ENCODE data around the gene SAMD8. TPM values are rescaled to one million over a fixed set of nuclear protein-coding genes. Genes with fewer than 3 reads are reported as not detected.
A peak's percentile ranks its signal among the peaks of the same experiment; 100 is the strongest.

The SAMD8 gene
- total and polyA plus RNA-seq, 8 donors = 12.9 to 22.4 (median 14.2) TPM

- no peaks in the 10 kb centered on the region for H3K4me1 ChIP-seq
- no peaks in the 10 kb centered on the region for H3K27me3 ChIP-seq
- no peaks in the 10 kb centered on the region for H3K36me3 ChIP-seq
- peak overlapping the region in 1 of 2 donors; percentile 28 for H3K27ac ChIP-seq
- TF ChIP-seq CTCF (IDR thresholded peaks at IDR 0.05) = no peak
- no peak for DNase-seq
- ATAC-seq = no peak
- intact Hi-C loops (cut with DNase I) = no loop called here
- no peaks in the 10 kb centered on the region for H3K9me3 ChIP-seq
- no peak overlapping the region for H3K4me3 ChIP-seq
Measured at GRCh38 chr10:75070476-75070875, 41.0 kb upstream of the SAMD8 start.

GRCh38 chr10:75070961-75071428 is 40.5 kb upstream of the SAMD8 start:
- no peak overlapping the region for H3K4me3 ChIP-seq

GRCh38 chr10:75071756-75072155 is 39.7 kb upstream of the SAMD8 start:
- ATAC-seq = no peak

More at GRCh38 chr10:75070961-75071428, 40.5 kb upstream of the SAMD8 start:
- no peak for DNase-seq
- ATAC-seq = no peak
- H3K4me1 ChIP-seq = no peaks in the 10 kb centered on the region
- TF ChIP-seq CTCF (IDR thresholded peaks at IDR 0.05) = no peak
- no peaks in the 10 kb centered on the region for H3K27me3 ChIP-seq
- H3K27ac ChIP-seq = peak overlapping the region in 1 of 2 donors; percentile 28
- H3K9me3 ChIP-seq = no peaks in the 10 kb centered on the region
- no peaks in the 10 kb centered on the region for H3K36me3 ChIP-seq
- intact Hi-C loops (cut with DNase I) = no loop called here

GRCh38 chr10:75072727-75073126 is 38.7 kb upstream of the SAMD8 start:
- Histone ChIP-seq H3K9me3 (no peaks in the 10 kb centered on the region), H3K27ac (no peak overlapping the region), H3K27me3 (no peaks in the 10 kb centered on the region), H3K4me1 (no peaks in the 10 kb centered on the region), H3K4me3 (no peak overlapping the region), H3K36me3 (no peaks in the 10 kb centered on the region)
- DNase-seq (no peak), ATAC-seq (no peak)
- intact Hi-C loops (cut with DNase I) = no loop called here
- no peak for TF ChIP-seq CTCF (IDR thresholded peaks at IDR 0.05)

More at GRCh38 chr10:75071756-75072155, 39.7 kb upstream of the SAMD8 start:
- no peak for DNase-seq
- Histone ChIP-seq H3K9me3 (no peaks in the 10 kb centered on the region), H3K4me3 (no peak overlapping the region), H3K27me3 (no peaks in the 10 kb centered on the region), H3K36me3 (no peaks in the 10 kb centered on the region), H3K27ac (no peak overlapping the region), H3K4me1 (no peaks in the 10 kb centered on the region)
- intact Hi-C loops (cut with DNase I) = no loop called here
- no peak for TF ChIP-seq CTCF (IDR thresholded peaks at IDR 0.05)

- Histone ChIP-seq H3K27ac (no peak overlapping the region), H3K4me3 (no peak overlapping the region), H3K27me3 (no peaks in the 10 kb centered on the region), H3K36me3 (no peaks in the 10 kb centered on the region), H3K4me1 (no peaks in the 10 kb centered on the region), H3K9me3 (no peaks in the 10 kb centered on the region)
- TF ChIP-seq CTCF (IDR thresholded peaks at IDR 0.05) = no peak
- intact Hi-C loops (cut with DNase I) = no loop called here
- ATAC-seq (no peak), DNase-seq (no peak)
Measured at GRCh38 chr10:75073442-75073841, 38.0 kb upstream of the SAMD8 start.

All from left lung (tissue), 10 donors.